Neuronal stem cell (in vitro differentiated cells): ENCODE data around the gene TLL2.
A peak's percentile ranks its signal among the peaks of the same experiment; 100 is the strongest.

ENCODE experiments used
- DNase-seq: peaks from one replicate; pipeline ENCODE4 v3.0.0-alpha.2; 2013; ENCODE audit warnings: low spot score
- H2AFZ ChIP-seq: one replicate; pipeline ENCODE4 v1.6.1; 2013; ENCODE audit warnings: mild to moderate bottlenecking, low read length, inconsistent platforms
- H2AK5ac ChIP-seq: 2 replicates; pipeline ENCODE4 v1.6.1; 2013; ENCODE audit warnings: low read depth, mild to moderate bottlenecking, inconsistent platforms, low read length, moderate library complexity, mixed read lengths
- H2BK120ac ChIP-seq: 2 replicates; pipeline ENCODE4 v1.6.1; 2013; ENCODE audit warnings: low read depth, mild to moderate bottlenecking, inconsistent platforms, low read length, moderate library complexity, mixed read lengths
- H2BK12ac ChIP-seq: one replicate; pipeline ENCODE4 v1.6.1; 2013; ENCODE audit warnings: low read length, inconsistent platforms
- H2BK15ac ChIP-seq: 2 replicates; pipeline ENCODE4 v1.6.1; 2013; ENCODE audit warnings: mild to moderate bottlenecking, low read length, inconsistent platforms, mixed read lengths
- H2BK5ac ChIP-seq: one replicate; pipeline ENCODE4 v1.6.1; 2013; ENCODE audit warnings: inconsistent platforms, mild to moderate bottlenecking, low read length, moderate library complexity
- H3K14ac ChIP-seq: one replicate; pipeline ENCODE4 v1.6.1; 2013; ENCODE audit warnings: low read length, inconsistent platforms
- H3K18ac ChIP-seq: 2 replicates; pipeline ENCODE4 v1.6.1; 2013; ENCODE audit warnings: low read length, inconsistent platforms
- H3K23ac ChIP-seq: 2 replicates; pipeline ENCODE4 v1.6.1; 2013; ENCODE audit warnings: low read depth, mild to moderate bottlenecking, mixed read lengths, low read length, inconsistent platforms; ENCODE audit not compliant: poor library complexity
- H3K27ac ChIP-seq: replicated peaks from 3 replicates; pipeline ENCODE4 v1.5.1; 2013; ENCODE audit warnings: low read length, inconsistent platforms
- H3K27me3 ChIP-seq, 3 experiments: 2 replicates each; pipeline ENCODE4 v1.6.1; 2013; ENCODE audit warnings: low read length in 3 of 3, mild to moderate bottlenecking in 2 of 3, inconsistent platforms in 1 of 3, low read depth in 1 of 3, mixed read lengths in 1 of 3, moderate library complexity in 1 of 3; ENCODE audit not compliant: control insufficient read depth in 3 of 3, insufficient read depth in 3 of 3
- H3K36me3 ChIP-seq, 2 donors: replicated peaks in 1 of 2; 2 replicates each; pipeline ENCODE4 v1.6.1; 2013; ENCODE audit warnings: low read length in 2 of 2; ENCODE audit not compliant: control insufficient read depth in 2 of 2, insufficient read depth in 2 of 2
- H3K4ac ChIP-seq: 2 replicates; pipeline ENCODE4 v1.6.1; 2013; ENCODE audit warnings: inconsistent platforms, mild to moderate bottlenecking, low read length, moderate library complexity
- H3K4me1 ChIP-seq, 2 donors: 1 replicate in 1 of 2; 2 replicates in 1 of 2; pipeline ENCODE4 v1.6.1; 2013; ENCODE audit warnings: low read length in 2 of 2, low read depth in 1 of 2; ENCODE audit not compliant: control insufficient read depth in 2 of 2, insufficient read depth in 1 of 2
- H3K4me2 ChIP-seq: one replicate; pipeline ENCODE4 v1.6.1; 2013; ENCODE audit warnings: mild to moderate bottlenecking, low read length, inconsistent platforms; ENCODE audit not compliant: insufficient read depth, poor library complexity, severe bottlenecking
- H3K4me3 ChIP-seq, 2 donors: 2 replicates each; pipeline ENCODE4 v1.5.1; 2013; ENCODE audit warnings: low read length in 2 of 2, mild to moderate bottlenecking in 2 of 2, inconsistent platforms in 1 of 2, moderate library complexity in 1 of 2
- H3K79me1 ChIP-seq: one replicate; pipeline ENCODE4 v1.6.1; 2013; ENCODE audit warnings: low read depth, mild to moderate bottlenecking, inconsistent platforms, low read length, moderate library complexity
- H3K9ac ChIP-seq: one replicate; pipeline ENCODE4 v1.6.1; 2013; ENCODE audit warnings: mild to moderate bottlenecking, low read depth, low read length, inconsistent platforms; ENCODE audit not compliant: poor library complexity
- H3K9me3 ChIP-seq, 2 donors: replicated peaks in 1 of 2; 2 replicates each; pipeline versions ENCODE3 to v1.6.1; 2013; ENCODE audit warnings: low read length in 2 of 2, mild to moderate bottlenecking in 2 of 2, inconsistent platforms in 1 of 2, low read depth in 1 of 2, mixed read lengths in 1 of 2, moderate library complexity in 1 of 2; ENCODE audit not compliant: control insufficient read depth in 2 of 2, insufficient read depth in 1 of 2
- H4K8ac ChIP-seq: one replicate; pipeline ENCODE4 v1.6.1; 2013; ENCODE audit warnings: low read depth, mild to moderate bottlenecking, inconsistent platforms, low read length, moderate library complexity
- H4K91ac ChIP-seq: one replicate; pipeline ENCODE4 v1.6.1; 2013; ENCODE audit warnings: low read length, low read depth, mild to moderate bottlenecking, inconsistent platforms; ENCODE audit not compliant: poor library complexity
- WGBS, 2 donors: extraction: QIAGEN DNeasy Blood & Tissue Kit; methylation state at CpG; one replicate each; pipeline ENCODE4 v1.1.7; 2013; ENCODE audit warnings: missing lambda C conversion rate in 2 of 2, mixed read lengths in 1 of 2; ENCODE audit not compliant: insufficient read length in 2 of 2, insufficient replicate concordance in 1 of 2; ENCODE audit errors: extremely low coverage in 2 of 2; 5-methylcytosine and 5-hydroxymethylcytosine counted together

Gene TLL2

GRCh38 chr10:96342402-96342801 is 171.3 kb downstream of the TLL2 start:
- H4K8ac ChIP-seq = no peak overlapping the region
- H3K79me1 ChIP-seq = no peaks in the 10 kb centered on the region
- H2BK5ac ChIP-seq = no peak overlapping the region
- H2AK5ac ChIP-seq = no peak overlapping the region
- H3K4me3 ChIP-seq = no peak overlapping the region
- no peak overlapping the region for H3K14ac ChIP-seq
- peaks cover 0 to 7% (median 0%) of the 10 kb centered on the region in 3 experiments for H3K27me3 ChIP-seq
- H3K4ac ChIP-seq = no peak overlapping the region
- H3K23ac ChIP-seq = no peak overlapping the region
- H3K4me2 ChIP-seq = no peak overlapping the region
- no CpG with 5 or more reads among the region's 4 CpGs for WGBS, 2 donors
- H3K9me3 ChIP-seq = peaks cover 0 to 2% of the 10 kb centered on the region in 2 donors
- H2BK120ac ChIP-seq = no peak overlapping the region
- H3K4me1 ChIP-seq = peaks cover 0 to 7% of the 10 kb centered on the region in 2 donors
- H3K18ac ChIP-seq = no peak overlapping the region
- no peak overlapping the region for H4K91ac ChIP-seq
- no peak overlapping the region for H3K9ac ChIP-seq
- no peak overlapping the region for H2BK12ac ChIP-seq
- DNase-seq = no peak
- no peak overlapping the region for H2BK15ac ChIP-seq
- H3K27ac ChIP-seq = no peak overlapping the region
- no peak overlapping the region for H2AFZ ChIP-seq
- no peaks in the 10 kb centered on the region for H3K36me3 ChIP-seq

DNA sequence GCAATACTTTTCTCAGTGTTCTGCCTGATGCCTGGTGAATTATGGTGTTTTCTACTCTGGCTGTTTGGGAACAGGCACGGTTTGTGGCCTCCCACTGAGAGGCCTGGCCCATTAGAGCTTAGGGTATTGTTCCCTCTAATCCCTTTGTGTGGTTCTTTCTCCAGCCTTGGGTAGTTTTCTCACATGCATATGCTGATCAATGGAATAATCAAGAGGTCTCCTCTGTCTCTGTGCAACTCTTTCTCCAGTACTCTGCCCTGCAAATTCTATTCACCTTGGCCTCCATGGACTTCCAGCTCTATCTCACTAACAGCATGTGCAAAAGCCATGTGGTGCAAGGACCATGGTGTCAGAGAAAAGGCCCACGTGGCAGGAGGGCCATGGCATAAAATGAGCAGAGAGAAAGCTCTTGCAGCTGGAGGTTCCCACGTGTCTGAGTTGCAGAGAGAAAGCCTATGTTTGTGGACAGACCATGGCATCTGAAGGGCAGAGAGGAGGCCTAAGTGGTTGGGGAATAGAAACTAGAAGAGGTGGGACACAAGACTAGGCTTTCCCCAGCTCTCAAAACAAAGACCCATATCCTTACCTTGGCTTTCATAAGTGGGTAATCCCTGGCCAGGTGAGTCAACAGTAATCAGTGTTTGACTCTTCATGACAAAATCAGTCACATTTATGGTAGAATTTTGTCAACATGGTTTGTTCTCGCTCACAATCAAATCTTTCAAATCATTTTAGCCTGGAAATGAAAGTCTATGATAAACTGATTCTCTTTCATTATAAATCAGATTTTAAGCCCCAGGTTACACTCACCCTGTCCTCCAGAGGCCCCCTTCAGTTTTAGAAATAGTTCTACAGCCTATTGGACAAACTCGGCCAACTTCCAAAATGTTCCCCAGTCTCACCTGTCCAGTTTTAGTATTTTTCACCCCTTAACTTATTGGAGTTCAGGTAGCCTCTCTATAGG is 172.2 kb downstream of the TLL2 start:
- peaks cover 0 to 2% of the 10 kb centered on the region in 2 donors for H3K9me3 ChIP-seq
- no peak overlapping the region for H2BK120ac ChIP-seq
- H3K27ac ChIP-seq = peak overlapping the region; percentile 38
- no peak overlapping the region for H3K18ac ChIP-seq
- no peak overlapping the region for H3K4me3 ChIP-seq
- no peak overlapping the region for H3K4me2 ChIP-seq
- no peak overlapping the region for H2AK5ac ChIP-seq
- no peak overlapping the region for H2AFZ ChIP-seq
- no peak overlapping the region for H2BK5ac ChIP-seq
- peaks cover 0 to 7% of the 10 kb centered on the region in 2 donors for H3K4me1 ChIP-seq
- no peaks in the 10 kb centered on the region for H3K79me1 ChIP-seq
- H3K14ac ChIP-seq = no peak overlapping the region
- no peaks in the 10 kb centered on the region for H3K36me3 ChIP-seq
- no peak overlapping the region for H3K4ac ChIP-seq
- no peak overlapping the region for H3K23ac ChIP-seq
- H3K9ac ChIP-seq = no peak overlapping the region
- no peak overlapping the region for H4K91ac ChIP-seq
- H4K8ac ChIP-seq = no peak overlapping the region
- no peak overlapping the region for H2BK15ac ChIP-seq
- peak; percentile 33 for DNase-seq
- WGBS, 2 donors = no CpG with 5 or more reads among the region's 5 CpGs
- H3K27me3 ChIP-seq = peaks cover 0 to 9% (median 0%) of the 10 kb centered on the region in 3 experiments
- H2BK12ac ChIP-seq = no peak overlapping the region

- no peaks in the 10 kb centered on the region for H3K9me3 ChIP-seq
- no peaks in the 10 kb centered on the region for H3K36me3 ChIP-seq
- H3K79me1 ChIP-seq = no peaks in the 10 kb centered on the region
- DNase-seq = peak; percentile 67
- no peak overlapping the region for H3K27ac ChIP-seq
- H3K9ac ChIP-seq = no peak overlapping the region
- H2AK5ac ChIP-seq = no peak overlapping the region
- no peak overlapping the region for H2BK15ac ChIP-seq
- H4K91ac ChIP-seq = no peak overlapping the region
- no peak overlapping the region for H3K23ac ChIP-seq
- no peak overlapping the region for H2BK5ac ChIP-seq
- H3K4ac ChIP-seq = no peak overlapping the region
- no peak overlapping the region for H3K4me2 ChIP-seq
- H2AFZ ChIP-seq = no peak overlapping the region
- H3K18ac ChIP-seq = no peak overlapping the region
- WGBS, 2 donors = no CpG with 5 or more reads among the region's 7 CpGs
- peaks cover 0 to 9% (median 0%) of the 10 kb centered on the region in 3 experiments for H3K27me3 ChIP-seq
- H2BK120ac ChIP-seq = no peak overlapping the region
- H2BK12ac ChIP-seq = no peak overlapping the region
- no peak overlapping the region for H3K14ac ChIP-seq
- H4K8ac ChIP-seq = no peak overlapping the region
- H3K4me3 ChIP-seq = no peak overlapping the region
- peaks cover 0 to 7% of the 10 kb centered on the region in 2 donors for H3K4me1 ChIP-seq
Measured at GRCh38 chr10:96339956-96340904, 173.5 kb downstream of the TLL2 start.
